ENCODE results near the gene ZWILCH. TPM values are rescaled to one million over a fixed set of nuclear protein-coding genes. Genes with fewer than 3 reads are reported as not detected.

Gene ZWILCH
- total and polyA plus RNA-seq, 2 donors (not counting 3 experiments of a cell fraction or from before 2014, with no cell fraction given) = 9.3 to 28.8 TPM

GRCh38 chr15:66503780-66504562, 1.2 kb upstream of the ZWILCH start:
- no peaks in the 10 kb centered on the region for H3K9me1 ChIP-seq (replicated peaks; ENCODE audit: control insufficient read depth, extremely low read depth, insufficient read depth, low read length)
- H2AFZ ChIP-seq (ENCODE audit: low read depth, low read length) = no peak overlapping the region
- ChIA-PET POLR2A (no interaction called here), CTCF (interaction anchor here (1.3 kb wide), 1 partner anchor 117 kb away, joined by 3 read pairs; the partner anchor contains the start of gene MAP2K1)
- H3K9me3 ChIP-seq (replicated peaks; ENCODE audit: control insufficient read depth, insufficient read depth, low read length) = no peaks in the 10 kb centered on the region
- DNase-seq (ENCODE audit: low read depth, low spot score) = peak; percentile 24
- peaks cover 28% of the 10 kb centered on the region for H3K4me1 ChIP-seq (ENCODE audit: control insufficient read depth, extremely low read depth, insufficient read depth, low read length)
- H3K27me3 ChIP-seq (ENCODE audit: control insufficient read depth in 2 of 2, insufficient read depth in 2 of 2, low read length in 2 of 2) = no peaks in the 10 kb centered on the region
- H3K4me3 ChIP-seq (replicated peaks in 1 of 3; ENCODE audit: insufficient read depth in 1 of 3, low read depth in 1 of 3, low read length in 3 of 3) = peak overlapping the region; percentile 93 to 98 (median 98)
- BruUV-seq (replicated peaks) = TSS peak; percentile 61
- peak overlapping the region; percentile 96 for H3K27ac ChIP-seq (ENCODE audit: insufficient read depth, low read depth, low read length)
- intact Hi-C loops (cut with micrococcal nuclease) = loop anchor here (2.0 to 5.0 kb wide), 3 partner anchors 63 to 348 kb away; partner anchors contain the start of gene SMAD6
- peak overlapping the region; percentile 98 for H3K4me2 ChIP-seq (ENCODE audit: insufficient read depth, low read length)
- peak overlapping the region; percentile 98 for H3K9ac ChIP-seq (replicated peaks; ENCODE audit: extremely low read depth, insufficient read depth, low read length)
- no peak for FAIRE-seq
- dilution Hi-C loops (cut with MboI; ENCODE audit: extremely low pct_ligation_motif_present, low sequenced_read_pairs) = no loop called here
- peaks cover 25 to 27% of the 10 kb centered on the region in 2 experiments for H3K36me3 ChIP-seq (ENCODE audit: control insufficient read depth in 2 of 2, extremely low read depth in 1 of 2, insufficient read depth in 2 of 2, low read length in 2 of 2)
- TF ChIP-seq MAX (IDR thresholded peaks at IDR 0.05; ENCODE audit: insufficient read depth, insufficient read length) (no peak), FOS (IDR thresholded peaks at IDR 0.05; ENCODE audit: borderline replicate concordance, insufficient read depth, low read length) (no peak), EZH2 (IDR thresholded peaks at IDR 0.05; ENCODE audit: borderline replicate concordance, low read depth, low read length, severe bottlenecking) (no peak), GATA2 (IDR thresholded peaks at IDR 0.05; ENCODE audit: insufficient read depth, insufficient read length, low read depth, low read length) (no peak), JUN (IDR thresholded peaks at IDR 0.05; ENCODE audit: borderline replicate concordance, insufficient read depth, insufficient read length, low read depth) (no peak), POLR2A (IDR thresholded peaks at IDR 0.05; ENCODE audit: low read depth, low read length) (no peak), POLR2AphosphoS5 (IDR thresholded peaks at IDR 0.05; ENCODE audit: insufficient read depth, low read depth, low read length) (no peak), MYC (IDR thresholded peaks at IDR 0.05; ENCODE audit: low read depth, low read length) (no peak)
- TF ChIP-seq, protein P1, sequence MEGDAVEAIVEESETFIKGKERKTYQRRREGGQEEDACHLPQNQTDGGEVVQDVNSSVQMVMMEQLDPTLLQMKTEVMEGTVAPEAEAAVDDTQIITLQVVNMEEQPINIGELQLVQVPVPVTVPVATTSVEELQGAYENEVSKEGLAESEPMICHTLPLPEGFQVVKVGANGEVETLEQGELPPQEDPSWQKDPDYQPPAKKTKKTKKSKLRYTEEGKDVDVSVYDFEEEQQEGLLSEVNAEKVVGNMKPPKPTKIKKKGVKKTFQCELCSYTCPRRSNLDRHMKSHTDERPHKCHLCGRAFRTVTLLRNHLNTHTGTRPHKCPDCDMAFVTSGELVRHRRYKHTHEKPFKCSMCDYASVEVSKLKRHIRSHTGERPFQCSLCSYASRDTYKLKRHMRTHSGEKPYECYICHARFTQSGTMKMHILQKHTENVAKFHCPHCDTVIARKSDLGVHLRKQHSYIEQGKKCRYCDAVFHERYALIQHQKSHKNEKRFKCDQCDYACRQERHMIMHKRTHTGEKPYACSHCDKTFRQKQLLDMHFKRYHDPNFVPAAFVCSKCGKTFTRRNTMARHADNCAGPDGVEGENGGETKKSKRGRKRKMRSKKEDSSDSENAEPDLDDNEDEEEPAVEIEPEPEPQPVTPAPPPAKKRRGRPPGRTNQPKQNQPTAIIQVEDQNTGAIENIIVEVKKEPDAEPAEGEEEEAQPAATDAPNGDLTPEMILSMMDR (IDR thresholded peaks at IDR 0.05; ENCODE audit: extremely low read depth in 1 of 2, insufficient read depth in 1 of 2, low read depth in 1 of 2, low read length in 2 of 2) = no peak
- H4K20me1 ChIP-seq (replicated peaks; ENCODE audit: control insufficient read depth, extremely low read depth, insufficient read depth, low read length) = peaks cover under 1% of the 10 kb centered on the region
- H3K79me2 ChIP-seq (ENCODE audit: control insufficient read depth, insufficient read depth, low read length) = peaks cover 74% of the 10 kb centered on the region

Data from endothelial cell of umbilical vein (primary cell).